ENCODE results near the gene GLT8D2.

DNA sequence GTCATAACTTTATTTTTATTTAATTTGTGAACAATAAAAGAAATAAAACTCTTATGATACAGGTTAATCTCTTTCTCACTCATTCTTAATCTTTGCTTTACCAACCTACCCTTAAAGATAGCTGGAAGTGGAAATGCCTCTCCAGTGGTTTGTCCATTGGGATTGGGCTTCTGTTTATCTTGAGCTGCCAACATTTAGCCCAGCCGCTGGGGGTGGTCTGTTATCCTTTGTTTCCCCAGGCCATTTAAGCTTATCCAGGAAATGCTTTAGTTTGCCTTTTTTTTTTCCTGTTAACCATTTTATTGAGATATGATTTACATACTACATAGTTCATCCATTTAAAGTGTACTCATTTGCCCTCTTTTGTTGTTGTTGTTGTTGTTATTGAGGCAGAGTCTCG is 76.1 kb downstream of the GLT8D2 start:
- no peak for TF ChIP-seq CTCF (conservative IDR thresholded peaks at IDR 0.05; ENCODE audit: low read depth, low read length)
- no peak for TF ChIP-seq EZH2 (IDR thresholded peaks at IDR 0.05; ENCODE audit: low read length, unreplicated experiment)

All from PC-3 (cell line).